WTC11 (cell line): Measurements from ENCODE around the gene LCE1A. TPM values are rescaled to one million over a fixed set of nuclear protein-coding genes. Genes with fewer than 3 reads are reported as not detected.

Source experiments
- ATAC-seq: fragments of 200-7000 bp; cut with Tn5 transposase; 2 replicates; pipeline ENCODE4 v1.10.0; 2021; ENCODE audit warnings: mild to moderate bottlenecking, moderate library complexity
- CTCF ChIA-PET: fragments of 300-600 bp; sonication (Branson Sonifier 250); formaldehyde crosslinking; loops from one replicate; lab custom pipeline; 2021; ENCODE audit warnings: antibody characterized with exemption; lab: Charles Lee
- POLR2A ChIA-PET: fragments of 350-600 bp; sonication (Branson Sonifier 250); formaldehyde crosslinking; loops from one replicate; lab custom pipeline; 2021; ENCODE audit warnings: antibody characterized with exemption; lab: Charles Lee
- DNase-seq: peaks from one replicate; pipeline ENCODE4 v3.0.0; 2021; ENCODE audit warnings: low spot score
- H3K27ac Mint-ChIP-seq: 2 replicates; pipeline ENCODE4 v1.8.0; 2021; ENCODE audit warnings: mixed read lengths
- H3K27me3 Mint-ChIP-seq: 2 replicates; pipeline ENCODE4 v1.8.0; 2021; ENCODE audit warnings: low read depth, mild to moderate bottlenecking, moderate library complexity, mixed read lengths
- H3K36me3 Mint-ChIP-seq: 2 replicates; pipeline ENCODE4 v1.8.0; 2021; ENCODE audit warnings: mixed read lengths
- H3K4me1 Mint-ChIP-seq: 2 replicates; pipeline ENCODE4 v1.8.0; 2022; ENCODE audit warnings: mixed read lengths
- H3K4me3 Mint-ChIP-seq: 2 replicates; pipeline ENCODE4 v1.8.0; 2021; ENCODE audit warnings: mild to moderate bottlenecking, moderate library complexity, mixed read lengths
- H3K9me3 Mint-ChIP-seq: 2 replicates; pipeline ENCODE4 v1.8.0; 2021; ENCODE audit warnings: mixed read lengths
- CREB1 ChIP-seq: sonication (generic); formaldehyde crosslinking; IDR thresholded peaks from 2 replicates; pipeline ENCODE4 v1.8.0; 2023; ENCODE audit warnings: mild to moderate bottlenecking, missing genetic modification reagents
- ELF4 ChIP-seq: sonication (generic); formaldehyde crosslinking; IDR thresholded peaks from 2 replicates; pipeline ENCODE4 v1.8.1; 2022; ENCODE audit warnings: low read depth, mild to moderate bottlenecking, moderate library complexity, missing genetic modification reagents
- ESRRA ChIP-seq: sonication (generic); formaldehyde crosslinking; IDR thresholded peaks from 2 replicates; pipeline ENCODE4 v1.8.1; 2022; ENCODE audit warnings: mild to moderate bottlenecking, missing genetic modification reagents, borderline replicate concordance
- FOXJ3 ChIP-seq: sonication (generic); formaldehyde crosslinking; IDR thresholded peaks from 2 replicates; pipeline ENCODE4 v1.9.0; 2021; ENCODE audit warnings: missing genetic modification reagents, mild to moderate bottlenecking, borderline replicate concordance
- GABPB1 ChIP-seq: sonication (generic); formaldehyde crosslinking; IDR thresholded peaks from 2 replicates; pipeline ENCODE4 v1.8.1; 2023; ENCODE audit warnings: mild to moderate bottlenecking, missing genetic modification reagents
- GRHL2 ChIP-seq: fragments of 250-450 bp; sonication (Bioruptor Pico); IDR thresholded peaks from 2 replicates; pipeline ENCODE4 v1.8.0; 2022; ENCODE audit warnings: mild to moderate bottlenecking, moderate library complexity; ENCODE audit not compliant: insufficient replicate concordance, severe bottlenecking
- NR3C1 ChIP-seq: sonication (generic); formaldehyde crosslinking; conservative IDR thresholded peaks from 2 replicates; pipeline ENCODE4 v1.8.1; 2023; ENCODE audit warnings: low read depth, mild to moderate bottlenecking, missing genetic modification reagents
- OVOL2 ChIP-seq: fragments of 250-450 bp; sonication (Bioruptor Pico); IDR thresholded peaks from 2 replicates; pipeline ENCODE4 v1.9.0; 2021; ENCODE audit warnings: mild to moderate bottlenecking, borderline replicate concordance
- ZNF416 ChIP-seq: fragments of 250-450 bp; sonication (Bioruptor Pico); IDR thresholded peaks from 2 replicates; pipeline ENCODE4 v1.9.0; 2021; ENCODE audit warnings: mild to moderate bottlenecking, inconsistent platforms
- total RNA-seq: library from RNA; stranded (reverse); gene quantifications from 3 replicates; pipeline ENCODE4 v1.2.3, GENCODE V29; 2021
- TF ChIP-seq, protein P1 (sequence below): sonication (generic); formaldehyde crosslinking; IDR thresholded peaks from 2 replicates; pipeline ENCODE4 v1.8.1; 2022; ENCODE audit warnings: low read depth, mild to moderate bottlenecking, moderate library complexity, missing genetic modification reagents, borderline replicate concordance
- TF ChIP-seq, protein P2 (sequence below): sonication (generic); formaldehyde crosslinking; IDR thresholded peaks from 2 replicates; pipeline ENCODE4 v1.8.0; 2022; ENCODE audit warnings: mild to moderate bottlenecking, missing genetic modification reagents
- TF ChIP-seq, protein P3 (sequence below): sonication (generic); formaldehyde crosslinking; IDR thresholded peaks from 2 replicates; pipeline ENCODE4 v1.8.1; 2022; ENCODE audit warnings: low read depth, missing genetic modification reagents, borderline replicate concordance
- TF ChIP-seq, protein P4 (sequence below): sonication (generic); formaldehyde crosslinking; conservative IDR thresholded peaks from 2 replicates; pipeline ENCODE4 v1.8.1; 2022; ENCODE audit warnings: mild to moderate bottlenecking, missing genetic modification reagents
- TF ChIP-seq, protein P5 (sequence below): fragments of 250-450 bp; sonication (Bioruptor Pico); conservative IDR thresholded peaks from 2 replicates; pipeline ENCODE4 v1.9.0; 2021; ENCODE audit warnings: mild to moderate bottlenecking
- TF ChIP-seq, protein P6 (sequence below): fragments of 250-450 bp; sonication (Bioruptor Pico); IDR thresholded peaks from 2 replicates; pipeline ENCODE4 v1.9.0; 2021; ENCODE audit warnings: mild to moderate bottlenecking, borderline replicate concordance

Gene LCE1A
- total RNA-seq, 1 experiment from 2014 or later: not detected

DNA sequence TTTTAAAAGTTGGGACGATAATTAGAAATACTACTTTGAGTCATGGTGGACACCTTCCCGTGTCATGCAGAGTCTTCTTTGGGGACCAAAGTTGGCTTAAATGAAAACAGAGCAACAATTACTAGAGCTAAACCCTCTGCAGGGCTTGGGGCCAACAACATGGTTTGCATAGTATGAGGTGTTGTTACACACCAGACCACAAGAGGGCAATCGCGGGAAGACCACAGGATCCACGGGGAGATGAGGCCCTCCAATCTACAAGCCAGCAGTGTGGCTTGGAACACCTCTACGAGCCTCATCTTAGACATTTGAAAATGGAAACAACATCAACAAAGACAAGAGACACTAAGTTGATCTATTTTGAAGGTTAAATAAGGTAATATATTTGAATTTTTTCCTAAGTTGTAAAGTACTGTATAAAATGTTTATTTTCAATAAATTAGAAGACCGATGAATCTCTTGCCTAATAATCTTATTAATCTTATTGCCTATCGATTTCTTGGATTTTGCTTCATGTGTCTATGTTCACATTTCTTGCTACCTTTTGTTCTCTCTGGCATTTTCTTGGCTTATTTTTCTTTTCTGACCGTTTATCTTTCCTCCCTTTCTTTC lies 42.6 kb downstream of the LCE1A start:
- Mint-ChIP-seq H3K27ac (no peak overlapping the region), H3K36me3 (no peaks in the 10 kb centered on the region), H3K4me1 (no peaks in the 10 kb centered on the region), H3K9me3 (no peaks in the 10 kb centered on the region), H3K27me3 (no peaks in the 10 kb centered on the region; the same call in 1 of the 2 replicates), H3K4me3 (no peak overlapping the region)
- TF ChIP-seq, protein P1, sequence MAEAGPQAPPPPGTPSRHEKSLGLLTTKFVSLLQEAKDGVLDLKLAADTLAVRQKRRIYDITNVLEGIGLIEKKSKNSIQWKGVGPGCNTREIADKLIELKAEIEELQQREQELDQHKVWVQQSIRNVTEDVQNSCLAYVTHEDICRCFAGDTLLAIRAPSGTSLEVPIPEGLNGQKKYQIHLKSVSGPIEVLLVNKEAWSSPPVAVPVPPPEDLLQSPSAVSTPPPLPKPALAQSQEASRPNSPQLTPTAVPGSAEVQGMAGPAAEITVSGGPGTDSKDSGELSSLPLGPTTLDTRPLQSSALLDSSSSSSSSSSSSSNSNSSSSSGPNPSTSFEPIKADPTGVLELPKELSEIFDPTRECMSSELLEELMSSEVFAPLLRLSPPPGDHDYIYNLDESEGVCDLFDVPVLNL (CRISPR knock-in tag): no peak
- TF ChIP-seq ELF4 (CRISPR knock-in tag): no peak
- TF ChIP-seq GABPB1 (CRISPR knock-in tag): no peak
- TF ChIP-seq, protein P2, sequence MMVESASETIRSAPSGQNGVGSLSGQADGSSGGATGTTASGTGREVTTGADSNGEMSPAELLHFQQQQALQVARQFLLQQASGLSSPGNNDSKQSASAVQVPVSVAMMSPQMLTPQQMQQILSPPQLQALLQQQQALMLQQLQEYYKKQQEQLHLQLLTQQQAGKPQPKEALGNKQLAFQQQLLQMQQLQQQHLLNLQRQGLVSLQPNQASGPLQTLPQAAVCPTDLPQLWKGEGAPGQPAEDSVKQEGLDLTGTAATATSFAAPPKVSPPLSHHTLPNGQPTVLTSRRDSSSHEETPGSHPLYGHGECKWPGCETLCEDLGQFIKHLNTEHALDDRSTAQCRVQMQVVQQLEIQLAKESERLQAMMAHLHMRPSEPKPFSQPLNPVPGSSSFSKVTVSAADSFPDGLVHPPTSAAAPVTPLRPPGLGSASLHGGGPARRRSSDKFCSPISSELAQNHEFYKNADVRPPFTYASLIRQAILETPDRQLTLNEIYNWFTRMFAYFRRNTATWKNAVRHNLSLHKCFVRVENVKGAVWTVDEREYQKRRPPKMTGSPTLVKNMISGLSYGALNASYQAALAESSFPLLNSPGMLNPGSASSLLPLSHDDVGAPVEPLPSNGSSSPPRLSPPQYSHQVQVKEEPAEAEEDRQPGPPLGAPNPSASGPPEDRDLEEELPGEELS (CRISPR knock-in tag): no peak
- TF ChIP-seq OVOL2: no peak
- TF ChIP-seq ZNF416 (CRISPR knock-in tag): no peak
- no peak for TF ChIP-seq FOXJ3 (CRISPR knock-in tag)
- TF ChIP-seq, protein P3, sequence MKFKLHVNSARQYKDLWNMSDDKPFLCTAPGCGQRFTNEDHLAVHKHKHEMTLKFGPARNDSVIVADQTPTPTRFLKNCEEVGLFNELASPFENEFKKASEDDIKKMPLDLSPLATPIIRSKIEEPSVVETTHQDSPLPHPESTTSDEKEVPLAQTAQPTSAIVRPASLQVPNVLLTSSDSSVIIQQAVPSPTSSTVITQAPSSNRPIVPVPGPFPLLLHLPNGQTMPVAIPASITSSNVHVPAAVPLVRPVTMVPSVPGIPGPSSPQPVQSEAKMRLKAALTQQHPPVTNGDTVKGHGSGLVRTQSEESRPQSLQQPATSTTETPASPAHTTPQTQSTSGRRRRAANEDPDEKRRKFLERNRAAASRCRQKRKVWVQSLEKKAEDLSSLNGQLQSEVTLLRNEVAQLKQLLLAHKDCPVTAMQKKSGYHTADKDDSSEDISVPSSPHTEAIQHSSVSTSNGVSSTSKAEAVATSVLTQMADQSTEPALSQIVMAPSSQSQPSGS (CRISPR knock-in tag): no peak
- no peak for TF ChIP-seq ESRRA (CRISPR knock-in tag)
- TF ChIP-seq GRHL2: no peak
- TF ChIP-seq, protein P4, sequence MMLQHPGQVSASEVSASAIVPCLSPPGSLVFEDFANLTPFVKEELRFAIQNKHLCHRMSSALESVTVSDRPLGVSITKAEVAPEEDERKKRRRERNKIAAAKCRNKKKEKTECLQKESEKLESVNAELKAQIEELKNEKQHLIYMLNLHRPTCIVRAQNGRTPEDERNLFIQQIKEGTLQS (CRISPR knock-in tag): no peak
- no peak for TF ChIP-seq NR3C1 (CRISPR knock-in tag)
- TF ChIP-seq CREB1 (CRISPR knock-in tag): no peak
- TF ChIP-seq, protein P5, sequence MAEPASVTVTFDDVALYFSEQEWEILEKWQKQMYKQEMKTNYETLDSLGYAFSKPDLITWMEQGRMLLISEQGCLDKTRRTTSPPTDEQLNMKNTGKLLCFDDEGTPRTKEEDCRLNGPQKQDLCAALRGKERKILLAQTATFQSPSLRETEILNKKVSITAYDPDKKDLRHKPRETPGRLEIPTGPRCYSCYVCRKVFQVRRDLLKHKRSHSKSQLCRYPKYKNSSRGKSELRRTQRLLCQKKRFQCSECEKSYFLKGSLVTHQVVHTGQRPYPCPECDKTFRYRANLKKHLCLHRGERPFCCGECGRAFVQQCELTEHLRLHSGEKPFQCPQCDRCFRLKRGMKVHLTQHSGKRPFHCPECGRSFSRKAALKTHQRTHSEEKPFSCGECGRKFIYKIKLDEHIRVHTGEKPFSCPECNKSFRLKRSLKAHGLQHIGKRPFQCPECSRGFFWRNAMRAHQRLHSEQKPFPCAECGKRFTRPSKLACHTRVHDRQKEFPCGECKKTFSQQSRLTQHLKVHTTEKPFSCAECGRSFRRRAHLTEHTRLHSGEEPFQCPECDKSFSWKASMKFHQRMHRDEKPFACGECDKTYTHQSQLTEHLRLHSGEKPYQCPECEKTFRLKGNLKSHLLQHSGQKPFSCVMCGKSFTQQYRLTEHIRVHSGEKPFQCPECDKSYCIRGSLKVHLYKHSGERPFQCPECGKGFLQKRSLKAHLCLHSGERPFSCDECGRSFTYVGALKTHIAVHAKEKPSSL (CRISPR knock-in tag): no peak
- TF ChIP-seq, protein P6, sequence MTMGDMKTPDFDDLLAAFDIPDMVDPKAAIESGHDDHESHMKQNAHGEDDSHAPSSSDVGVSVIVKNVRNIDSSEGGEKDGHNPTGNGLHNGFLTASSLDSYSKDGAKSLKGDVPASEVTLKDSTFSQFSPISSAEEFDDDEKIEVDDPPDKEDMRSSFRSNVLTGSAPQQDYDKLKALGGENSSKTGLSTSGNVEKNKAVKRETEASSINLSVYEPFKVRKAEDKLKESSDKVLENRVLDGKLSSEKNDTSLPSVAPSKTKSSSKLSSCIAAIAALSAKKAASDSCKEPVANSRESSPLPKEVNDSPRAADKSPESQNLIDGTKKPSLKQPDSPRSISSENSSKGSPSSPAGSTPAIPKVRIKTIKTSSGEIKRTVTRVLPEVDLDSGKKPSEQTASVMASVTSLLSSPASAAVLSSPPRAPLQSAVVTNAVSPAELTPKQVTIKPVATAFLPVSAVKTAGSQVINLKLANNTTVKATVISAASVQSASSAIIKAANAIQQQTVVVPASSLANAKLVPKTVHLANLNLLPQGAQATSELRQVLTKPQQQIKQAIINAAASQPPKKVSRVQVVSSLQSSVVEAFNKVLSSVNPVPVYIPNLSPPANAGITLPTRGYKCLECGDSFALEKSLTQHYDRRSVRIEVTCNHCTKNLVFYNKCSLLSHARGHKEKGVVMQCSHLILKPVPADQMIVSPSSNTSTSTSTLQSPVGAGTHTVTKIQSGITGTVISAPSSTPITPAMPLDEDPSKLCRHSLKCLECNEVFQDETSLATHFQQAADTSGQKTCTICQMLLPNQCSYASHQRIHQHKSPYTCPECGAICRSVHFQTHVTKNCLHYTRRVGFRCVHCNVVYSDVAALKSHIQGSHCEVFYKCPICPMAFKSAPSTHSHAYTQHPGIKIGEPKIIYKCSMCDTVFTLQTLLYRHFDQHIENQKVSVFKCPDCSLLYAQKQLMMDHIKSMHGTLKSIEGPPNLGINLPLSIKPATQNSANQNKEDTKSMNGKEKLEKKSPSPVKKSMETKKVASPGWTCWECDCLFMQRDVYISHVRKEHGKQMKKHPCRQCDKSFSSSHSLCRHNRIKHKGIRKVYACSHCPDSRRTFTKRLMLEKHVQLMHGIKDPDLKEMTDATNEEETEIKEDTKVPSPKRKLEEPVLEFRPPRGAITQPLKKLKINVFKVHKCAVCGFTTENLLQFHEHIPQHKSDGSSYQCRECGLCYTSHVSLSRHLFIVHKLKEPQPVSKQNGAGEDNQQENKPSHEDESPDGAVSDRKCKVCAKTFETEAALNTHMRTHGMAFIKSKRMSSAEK (CRISPR knock-in tag): no peak
- peak; percentile 26 for DNase-seq
- ChIA-PET CTCF (interaction anchor here (0.6 to 4.0 kb wide), 25 partner anchors 8 to 419 kb away, joined by 3 to 82 read pairs (median 4); partner anchors contain the start of genes IVL, LCE6A, SMCP and SPRR4), POLR2A (no interaction called here)
- ATAC-seq: peak; percentile 74
